PC-9 (cell line): Measurements from ENCODE around the gene DGCR2.

Experiments
- EZH2 ChIP-seq: fragments of 200-600 bp; sonication (generic); IDR thresholded peaks from 2 replicates; pipeline ENCODE4 v1.8.0; 2017; ENCODE audit warnings: antibody characterized with exemption, low read depth
- TF ChIP-seq, protein P1 (sequence below): fragments of 200-600 bp; sonication (generic); conservative IDR thresholded peaks from 2 replicates; pipeline ENCODE4 v1.6.1; 2017; ENCODE audit warnings: mixed run types, antibody characterized with exemption, mild to moderate bottlenecking, moderate library complexity

DNA sequence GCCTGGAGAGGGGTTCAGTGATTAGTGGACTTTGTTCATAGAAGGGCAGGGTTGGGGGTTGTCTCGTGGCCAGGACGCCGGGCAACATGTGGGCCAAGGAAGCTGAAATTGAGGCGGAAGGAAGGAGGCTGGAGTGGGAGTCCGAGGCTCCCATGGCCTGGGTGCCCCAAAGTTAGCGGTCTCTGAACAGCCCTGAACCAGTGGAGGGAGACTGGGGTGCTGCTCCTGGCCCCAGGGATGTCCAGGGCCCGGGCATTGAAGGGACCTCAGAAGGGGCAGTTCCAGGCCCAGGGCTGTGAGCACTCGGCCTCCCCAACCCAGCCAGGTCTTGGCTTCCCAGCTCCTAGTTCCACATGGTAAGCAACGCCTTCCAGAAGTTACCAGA, 126.9 kb downstream of the DGCR2 start:
- TF ChIP-seq, protein P1, sequence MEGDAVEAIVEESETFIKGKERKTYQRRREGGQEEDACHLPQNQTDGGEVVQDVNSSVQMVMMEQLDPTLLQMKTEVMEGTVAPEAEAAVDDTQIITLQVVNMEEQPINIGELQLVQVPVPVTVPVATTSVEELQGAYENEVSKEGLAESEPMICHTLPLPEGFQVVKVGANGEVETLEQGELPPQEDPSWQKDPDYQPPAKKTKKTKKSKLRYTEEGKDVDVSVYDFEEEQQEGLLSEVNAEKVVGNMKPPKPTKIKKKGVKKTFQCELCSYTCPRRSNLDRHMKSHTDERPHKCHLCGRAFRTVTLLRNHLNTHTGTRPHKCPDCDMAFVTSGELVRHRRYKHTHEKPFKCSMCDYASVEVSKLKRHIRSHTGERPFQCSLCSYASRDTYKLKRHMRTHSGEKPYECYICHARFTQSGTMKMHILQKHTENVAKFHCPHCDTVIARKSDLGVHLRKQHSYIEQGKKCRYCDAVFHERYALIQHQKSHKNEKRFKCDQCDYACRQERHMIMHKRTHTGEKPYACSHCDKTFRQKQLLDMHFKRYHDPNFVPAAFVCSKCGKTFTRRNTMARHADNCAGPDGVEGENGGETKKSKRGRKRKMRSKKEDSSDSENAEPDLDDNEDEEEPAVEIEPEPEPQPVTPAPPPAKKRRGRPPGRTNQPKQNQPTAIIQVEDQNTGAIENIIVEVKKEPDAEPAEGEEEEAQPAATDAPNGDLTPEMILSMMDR = no peak
- no peak for TF ChIP-seq EZH2
